Measurements from ENCODE around the gene RNF4.

RNF4 gene

GRCh38 chr4:2494992-2495391 is 26.1 kb downstream of the RNF4 start:
- Histone ChIP-seq H3K9me3 (ENCODE audit: control insufficient read depth, low read length) (no peaks in the 10 kb centered on the region), H3K36me3 (ENCODE audit: control insufficient read depth, insufficient read depth, low read length) (peaks cover 93% of the 10 kb centered on the region), H3K4me1 (ENCODE audit: control insufficient read depth, insufficient read depth, low read length, poor library complexity, severe bottlenecking) (no peaks in the 10 kb centered on the region), H3K27ac (ENCODE audit: low read depth, low read length, severe bottlenecking) (no peak overlapping the region), H3K4me3 (ENCODE audit: extremely low read depth, insufficient read depth, low read length, poor library complexity, severe bottlenecking) (no peak overlapping the region)
- 97 to 100% methylated on average over 2 to 3 of the region's 3 CpGs for WGBS, 2 experiments (ENCODE audit: insufficient coverage in 2 of 2)

DNA sequence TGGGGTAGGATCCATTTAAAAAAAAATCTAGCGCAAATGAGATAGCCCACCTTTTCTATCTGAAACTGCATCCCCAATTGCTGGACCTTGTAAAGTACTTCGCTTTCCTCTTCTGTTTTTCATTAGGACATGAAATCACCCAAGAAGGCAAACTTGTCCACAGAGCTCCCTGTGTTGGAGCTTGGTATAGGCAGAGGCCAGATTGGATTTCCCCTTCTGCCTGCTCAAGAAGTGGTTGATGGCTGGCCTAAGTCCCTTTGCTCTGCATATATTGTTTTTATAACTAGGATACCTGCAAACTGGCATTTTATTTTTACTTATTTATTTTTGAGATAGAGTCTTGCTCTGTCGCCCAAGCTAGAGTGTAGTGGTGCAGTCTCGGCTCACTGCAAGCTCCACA is 28.4 kb downstream of the RNF4 start:
- H3K27ac ChIP-seq (ENCODE audit: low read depth, low read length, severe bottlenecking), result no peak overlapping the region
- no peaks in the 10 kb centered on the region for H3K9me3 ChIP-seq (ENCODE audit: control insufficient read depth, low read length)
- H3K4me3 ChIP-seq (ENCODE audit: extremely low read depth, insufficient read depth, low read length, poor library complexity, severe bottlenecking), result no peak overlapping the region
- H3K36me3 ChIP-seq (ENCODE audit: control insufficient read depth, insufficient read depth, low read length), result peaks cover 93% of the 10 kb centered on the region
- 88 to 95% methylated on average over 1 to 2 of the region's 4 CpGs for WGBS, 2 experiments (ENCODE audit: insufficient coverage in 2 of 2)
- no peaks in the 10 kb centered on the region for H3K4me1 ChIP-seq (ENCODE audit: control insufficient read depth, insufficient read depth, low read length, poor library complexity, severe bottlenecking)

DNA sequence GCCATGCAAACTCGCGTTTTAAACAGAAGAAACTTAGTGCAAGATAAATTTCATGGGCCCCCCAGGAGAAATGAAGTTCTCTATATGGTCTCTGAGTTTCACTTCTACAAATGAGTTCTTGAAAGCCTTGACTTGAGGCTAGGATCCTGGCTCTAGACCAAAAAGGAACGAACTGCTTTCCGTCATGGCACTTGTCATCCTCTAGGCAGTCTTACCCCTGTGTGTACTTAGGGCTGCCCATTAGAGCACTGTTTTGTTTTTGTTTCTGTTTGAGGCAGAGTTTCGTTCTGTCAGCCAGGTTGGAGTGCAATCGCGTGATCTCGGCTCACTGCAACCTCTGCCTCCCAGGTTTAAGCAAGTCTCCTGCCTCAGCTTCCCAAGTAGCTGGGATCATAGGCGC is 29.0 kb downstream of the RNF4 start:
- peaks cover 90% of the 10 kb centered on the region for H3K36me3 ChIP-seq (ENCODE audit: control insufficient read depth, insufficient read depth, low read length)
- H3K4me1 ChIP-seq (ENCODE audit: control insufficient read depth, insufficient read depth, low read length, poor library complexity, severe bottlenecking), result no peaks in the 10 kb centered on the region
- WGBS, 2 experiments (ENCODE audit: insufficient coverage in 2 of 2), result 98 to 99% methylated on average over 8 to 9 of the region's 9 CpGs
- H3K27ac ChIP-seq (ENCODE audit: low read depth, low read length, severe bottlenecking), result no peak overlapping the region
- no peak overlapping the region for H3K4me3 ChIP-seq (ENCODE audit: extremely low read depth, insufficient read depth, low read length, poor library complexity, severe bottlenecking)
- H3K9me3 ChIP-seq (ENCODE audit: control insufficient read depth, low read length), result no peaks in the 10 kb centered on the region

- Histone ChIP-seq H3K9me3 (ENCODE audit: control insufficient read depth, low read length) (no peaks in the 10 kb centered on the region), H3K4me3 (ENCODE audit: extremely low read depth, insufficient read depth, low read length, poor library complexity, severe bottlenecking) (no peak overlapping the region), H3K27ac (ENCODE audit: low read depth, low read length, severe bottlenecking) (no peak overlapping the region), H3K4me1 (ENCODE audit: control insufficient read depth, insufficient read depth, low read length, poor library complexity, severe bottlenecking) (no peaks in the 10 kb centered on the region), H3K36me3 (ENCODE audit: control insufficient read depth, insufficient read depth, low read length) (peaks cover 87% of the 10 kb centered on the region)
- 80% methylated on average over 1 of the region's 2 CpGs; no CpG with 5 or more reads in 1 of the 2 experiments for WGBS, 2 experiments (ENCODE audit: insufficient coverage in 2 of 2)
Measured at GRCh38 chr4:2500547-2500946, 31.6 kb downstream of the RNF4 start.

- WGBS, 2 experiments (ENCODE audit: insufficient coverage in 2 of 2), result 96 to 97% methylated on average over 7 of the region's 7 CpGs
- no peak overlapping the region for H3K4me3 ChIP-seq (ENCODE audit: extremely low read depth, insufficient read depth, low read length, poor library complexity, severe bottlenecking)
- H3K4me1 ChIP-seq (ENCODE audit: control insufficient read depth, insufficient read depth, low read length, poor library complexity, severe bottlenecking), result no peaks in the 10 kb centered on the region
- peaks cover 88% of the 10 kb centered on the region for H3K36me3 ChIP-seq (ENCODE audit: control insufficient read depth, insufficient read depth, low read length)
- H3K9me3 ChIP-seq (ENCODE audit: control insufficient read depth, low read length), result no peaks in the 10 kb centered on the region
- no peak overlapping the region for H3K27ac ChIP-seq (ENCODE audit: low read depth, low read length, severe bottlenecking)
Measured at GRCh38 chr4:2501034-2501594, 32.2 kb downstream of the RNF4 start.

DNA sequence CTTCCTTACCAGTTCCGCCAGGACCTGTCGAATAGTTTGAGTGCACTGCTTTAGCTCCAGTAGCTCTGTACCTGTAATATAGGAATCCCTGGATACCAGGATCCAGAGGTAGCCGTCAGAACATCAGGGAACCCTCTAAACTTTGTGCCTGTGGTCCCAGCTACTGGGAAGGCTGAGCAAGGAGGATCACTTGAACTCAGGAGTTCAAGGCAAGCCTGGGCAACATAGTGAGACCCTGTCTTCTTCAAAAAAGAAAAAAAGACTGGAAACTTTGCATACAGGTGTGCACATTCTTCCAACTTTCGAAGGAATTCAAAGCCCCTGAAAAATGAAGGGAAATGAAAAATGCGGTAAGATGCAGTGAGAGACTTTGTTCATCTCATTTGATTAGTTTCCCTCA is 34.9 kb downstream of the RNF4 start:
- Histone ChIP-seq H3K36me3 (ENCODE audit: control insufficient read depth, insufficient read depth, low read length) (peaks cover 88% of the 10 kb centered on the region), H3K27ac (ENCODE audit: low read depth, low read length, severe bottlenecking) (no peak overlapping the region), H3K4me1 (ENCODE audit: control insufficient read depth, insufficient read depth, low read length, poor library complexity, severe bottlenecking) (peaks cover 5% of the 10 kb centered on the region), H3K4me3 (ENCODE audit: extremely low read depth, insufficient read depth, low read length, poor library complexity, severe bottlenecking) (no peak overlapping the region), H3K9me3 (ENCODE audit: control insufficient read depth, low read length) (no peaks in the 10 kb centered on the region)
- 95 to 100% methylated on average over 4 of the region's 5 CpGs for WGBS, 2 experiments (ENCODE audit: insufficient coverage in 2 of 2)

DNA sequence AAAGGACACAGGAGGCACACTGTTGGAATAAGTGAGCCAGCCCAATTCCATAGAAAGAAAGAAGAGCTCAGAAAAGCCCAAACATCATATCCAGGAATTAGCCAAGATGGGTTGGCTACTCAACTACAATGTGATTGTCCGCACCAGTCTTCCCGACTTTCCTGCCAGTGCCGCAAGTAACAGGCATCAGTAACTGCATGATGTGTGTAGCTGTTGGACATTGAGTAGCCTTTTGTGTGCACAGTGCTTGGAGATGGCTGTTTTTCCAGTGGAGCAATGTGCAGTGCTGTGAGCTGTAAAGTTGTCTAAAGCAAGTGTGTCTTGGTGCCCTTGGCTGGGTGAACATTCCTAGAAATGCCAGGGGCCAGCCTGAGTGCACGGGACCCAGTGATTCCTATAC is 38.4 kb downstream of the RNF4 start:
- Histone ChIP-seq H3K4me3 (ENCODE audit: extremely low read depth, insufficient read depth, low read length, poor library complexity, severe bottlenecking) (no peak overlapping the region), H3K9me3 (ENCODE audit: control insufficient read depth, low read length) (no peaks in the 10 kb centered on the region), H3K36me3 (ENCODE audit: control insufficient read depth, insufficient read depth, low read length) (peaks cover 87% of the 10 kb centered on the region), H3K4me1 (ENCODE audit: control insufficient read depth, insufficient read depth, low read length, poor library complexity, severe bottlenecking) (peaks cover 5% of the 10 kb centered on the region), H3K27ac (ENCODE audit: low read depth, low read length, severe bottlenecking) (no peak overlapping the region)
- WGBS, 2 experiments (ENCODE audit: insufficient coverage in 2 of 2), result 96 to 100% methylated on average over 3 to 4 of the region's 4 CpGs

- Histone ChIP-seq H3K9me3 (ENCODE audit: control insufficient read depth, low read length) (no peaks in the 10 kb centered on the region), H3K4me3 (ENCODE audit: extremely low read depth, insufficient read depth, low read length, poor library complexity, severe bottlenecking) (no peak overlapping the region), H3K36me3 (ENCODE audit: control insufficient read depth, insufficient read depth, low read length) (peaks cover 89% of the 10 kb centered on the region), H3K4me1 (ENCODE audit: control insufficient read depth, insufficient read depth, low read length, poor library complexity, severe bottlenecking) (peaks cover 5% of the 10 kb centered on the region), H3K27ac (ENCODE audit: low read depth, low read length, severe bottlenecking) (no peak overlapping the region)
- 93 to 99% methylated on average over 6 of the region's 7 CpGs for WGBS, 2 experiments (ENCODE audit: insufficient coverage in 2 of 2)
Measured at GRCh38 chr4:2507855-2508254, 38.9 kb downstream of the RNF4 start.

- Histone ChIP-seq H3K4me3 (ENCODE audit: extremely low read depth, insufficient read depth, low read length, poor library complexity, severe bottlenecking) (no peak overlapping the region), H3K9me3 (ENCODE audit: control insufficient read depth, low read length) (no peaks in the 10 kb centered on the region), H3K27ac (ENCODE audit: low read depth, low read length, severe bottlenecking) (no peak overlapping the region), H3K36me3 (ENCODE audit: control insufficient read depth, insufficient read depth, low read length) (peaks cover 88% of the 10 kb centered on the region), H3K4me1 (ENCODE audit: control insufficient read depth, insufficient read depth, low read length, poor library complexity, severe bottlenecking) (peaks cover 5% of the 10 kb centered on the region)
- WGBS, 2 experiments (ENCODE audit: insufficient coverage in 2 of 2), result 98% methylated on average over 11 of the region's 13 CpGs
Measured at GRCh38 chr4:2510351-2511259, 41.7 kb downstream of the RNF4 start.

DNA sequence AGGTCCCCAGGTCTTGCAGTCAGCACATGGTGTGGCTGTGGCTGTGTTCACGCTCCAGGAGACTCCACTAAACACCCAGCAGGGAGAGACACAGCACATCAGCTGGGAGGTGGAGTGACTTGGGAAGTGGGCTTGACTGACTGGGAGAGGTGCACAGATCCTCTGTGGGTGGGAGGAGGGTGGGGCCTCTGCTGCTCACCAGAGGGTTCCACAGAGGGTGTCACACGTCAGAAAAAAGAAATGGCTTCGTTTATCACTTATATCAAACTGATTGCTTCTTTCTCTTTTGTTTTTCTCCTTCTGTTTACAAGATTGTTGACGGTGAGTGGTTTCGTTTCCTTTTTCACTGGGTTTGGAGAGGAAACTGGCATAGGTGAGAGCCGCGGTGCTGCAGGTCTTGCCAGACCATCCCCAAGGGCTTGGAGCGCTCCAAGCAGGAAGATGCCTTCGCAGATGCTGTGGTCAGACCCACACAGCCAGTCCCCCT is 42.8 kb downstream of the RNF4 start:
- Histone ChIP-seq H3K9me3 (ENCODE audit: control insufficient read depth, low read length) (no peaks in the 10 kb centered on the region), H3K4me3 (ENCODE audit: extremely low read depth, insufficient read depth, low read length, poor library complexity, severe bottlenecking) (no peak overlapping the region), H3K36me3 (ENCODE audit: control insufficient read depth, insufficient read depth, low read length) (peaks cover 83% of the 10 kb centered on the region), H3K27ac (ENCODE audit: low read depth, low read length, severe bottlenecking) (no peak overlapping the region), H3K4me1 (ENCODE audit: control insufficient read depth, insufficient read depth, low read length, poor library complexity, severe bottlenecking) (peaks cover 5% of the 10 kb centered on the region)
- WGBS, 2 experiments (ENCODE audit: insufficient coverage in 2 of 2), result 96 to 100% methylated on average over 4 to 5 of the region's 9 CpGs

Data from mesodermal cell (in vitro differentiated cells).